SK-N-MC (cell line): Measurements from ENCODE around the gene CPT1B.

Experiments
- EZH2 ChIP-seq: fragments of 200-600 bp; sonication (generic); IDR thresholded peaks from one replicate; pipeline ENCODE4 v1.6.1; 2017; ENCODE audit warnings: antibody characterized with exemption
- FOXP2 ChIP-seq: optimal IDR thresholded peaks from 2 replicates; pipeline ENCODE3; 2011; ENCODE audit warnings: mild to moderate bottlenecking, moderate library complexity; ENCODE audit not compliant: insufficient read depth; ENCODE audit errors: extremely low read length, control extremely low read depth
- POLR2AphosphoS5 ChIP-seq: IDR thresholded peaks from 2 replicates; pipeline ENCODE4 v1.6.1; 2012; ENCODE audit warnings: mild to moderate bottlenecking, low read depth, low read length, borderline replicate concordance

- TF ChIP-seq EZH2: no peak
- TF ChIP-seq POLR2AphosphoS5: no peak
- TF ChIP-seq FOXP2: no peak
These were observed 49.4 kb downstream of the CPT1B start for GRCh38 chr22:50528682-50529415.
